IMR-90 (cell line): Measurements from ENCODE around the gene KCTD2.
A peak's percentile ranks its signal among the peaks of the same experiment; 100 is the strongest.

Experiments
- FOS ChIP-seq: fragments of 150-350 bp; IDR thresholded peaks from 2 replicates; pipeline ENCODE4 v1.6.1; 2016; ENCODE audit warnings: low read depth, low read length
- POLR2A ChIP-seq: IDR thresholded peaks from 2 replicates; pipeline ENCODE4 v1.6.1; 2012; ENCODE audit warnings: mild to moderate bottlenecking, low read depth, low read length
- SMC3 ChIP-seq: fragments of 150-350 bp; IDR thresholded peaks from 2 replicates; pipeline ENCODE4 v1.6.1; 2016; ENCODE audit warnings: low read depth, mild to moderate bottlenecking, antibody characterized with exemption, low read length, moderate library complexity
- TF ChIP-seq, protein P1 (sequence below): conservative IDR thresholded peaks from 2 replicates; pipeline ENCODE4 v1.5.1; 2012; ENCODE audit warnings: mild to moderate bottlenecking, low read depth, low read length, improper control_type of control experiment

DNA sequence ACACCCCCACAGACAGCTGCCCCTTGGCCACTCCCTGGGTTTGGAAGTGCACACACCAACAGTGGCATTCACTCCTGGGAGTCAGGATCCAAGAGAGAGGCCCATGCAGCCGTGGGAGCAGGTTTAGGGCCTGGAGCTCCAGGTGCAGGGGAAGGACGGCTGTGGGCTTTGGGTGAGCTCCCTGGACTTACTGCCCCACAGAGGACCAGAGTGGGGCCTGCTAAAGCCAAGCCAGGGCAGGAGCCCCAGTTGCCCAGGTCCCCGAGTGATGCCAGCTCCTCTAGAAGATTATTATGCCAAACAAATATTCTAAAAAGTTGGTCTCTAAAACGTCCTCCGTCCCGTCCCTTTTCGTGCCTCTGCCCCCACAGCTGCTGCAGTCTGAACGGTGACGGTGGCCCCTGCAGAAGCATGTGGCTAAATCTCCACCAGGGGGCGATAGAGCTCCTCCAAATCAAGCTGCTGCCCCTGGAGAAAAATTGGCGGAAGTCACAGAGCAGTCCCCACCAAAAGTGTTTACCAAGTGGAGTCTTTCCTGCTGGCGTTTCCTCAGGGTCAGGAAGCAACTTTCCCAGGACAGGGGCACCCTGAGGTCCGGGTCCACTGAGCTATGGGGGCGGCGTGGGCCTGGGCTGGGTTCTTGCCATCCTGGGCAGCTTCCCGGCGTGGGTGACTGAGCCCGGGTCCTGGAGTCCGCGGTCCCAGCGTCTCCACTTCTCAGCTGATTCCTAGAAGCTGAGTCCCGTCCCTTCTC lies 67.0 kb downstream of the KCTD2 start:
- TF ChIP-seq, protein P1, sequence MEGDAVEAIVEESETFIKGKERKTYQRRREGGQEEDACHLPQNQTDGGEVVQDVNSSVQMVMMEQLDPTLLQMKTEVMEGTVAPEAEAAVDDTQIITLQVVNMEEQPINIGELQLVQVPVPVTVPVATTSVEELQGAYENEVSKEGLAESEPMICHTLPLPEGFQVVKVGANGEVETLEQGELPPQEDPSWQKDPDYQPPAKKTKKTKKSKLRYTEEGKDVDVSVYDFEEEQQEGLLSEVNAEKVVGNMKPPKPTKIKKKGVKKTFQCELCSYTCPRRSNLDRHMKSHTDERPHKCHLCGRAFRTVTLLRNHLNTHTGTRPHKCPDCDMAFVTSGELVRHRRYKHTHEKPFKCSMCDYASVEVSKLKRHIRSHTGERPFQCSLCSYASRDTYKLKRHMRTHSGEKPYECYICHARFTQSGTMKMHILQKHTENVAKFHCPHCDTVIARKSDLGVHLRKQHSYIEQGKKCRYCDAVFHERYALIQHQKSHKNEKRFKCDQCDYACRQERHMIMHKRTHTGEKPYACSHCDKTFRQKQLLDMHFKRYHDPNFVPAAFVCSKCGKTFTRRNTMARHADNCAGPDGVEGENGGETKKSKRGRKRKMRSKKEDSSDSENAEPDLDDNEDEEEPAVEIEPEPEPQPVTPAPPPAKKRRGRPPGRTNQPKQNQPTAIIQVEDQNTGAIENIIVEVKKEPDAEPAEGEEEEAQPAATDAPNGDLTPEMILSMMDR: peak; percentile 95
- no peak for TF ChIP-seq POLR2A
- peak; percentile 86 for TF ChIP-seq SMC3
- TF ChIP-seq FOS: no peak
